ENCODE results near the gene RAP1GAP2.

DNA sequence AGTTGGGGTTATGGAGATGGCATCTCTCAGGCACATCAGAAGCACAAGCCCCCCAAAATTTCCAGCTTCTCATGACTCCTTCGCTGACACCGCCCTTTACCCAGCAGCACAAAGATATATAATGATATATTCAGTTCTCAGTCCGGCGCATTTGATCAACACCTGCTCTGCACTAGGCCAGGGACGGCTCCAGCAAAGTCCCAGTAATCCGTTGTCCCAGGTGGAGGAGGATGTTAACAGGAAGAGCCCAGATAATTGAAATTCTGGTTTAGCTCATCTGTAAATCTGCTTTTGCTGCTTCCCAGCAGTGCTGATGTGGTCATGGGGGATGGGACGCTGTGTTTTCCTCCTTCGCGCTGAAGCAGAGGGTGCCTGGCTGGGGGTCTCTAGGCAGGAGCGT, 135.6 kb downstream of the RAP1GAP2 start:
- TF ChIP-seq, protein P1, sequence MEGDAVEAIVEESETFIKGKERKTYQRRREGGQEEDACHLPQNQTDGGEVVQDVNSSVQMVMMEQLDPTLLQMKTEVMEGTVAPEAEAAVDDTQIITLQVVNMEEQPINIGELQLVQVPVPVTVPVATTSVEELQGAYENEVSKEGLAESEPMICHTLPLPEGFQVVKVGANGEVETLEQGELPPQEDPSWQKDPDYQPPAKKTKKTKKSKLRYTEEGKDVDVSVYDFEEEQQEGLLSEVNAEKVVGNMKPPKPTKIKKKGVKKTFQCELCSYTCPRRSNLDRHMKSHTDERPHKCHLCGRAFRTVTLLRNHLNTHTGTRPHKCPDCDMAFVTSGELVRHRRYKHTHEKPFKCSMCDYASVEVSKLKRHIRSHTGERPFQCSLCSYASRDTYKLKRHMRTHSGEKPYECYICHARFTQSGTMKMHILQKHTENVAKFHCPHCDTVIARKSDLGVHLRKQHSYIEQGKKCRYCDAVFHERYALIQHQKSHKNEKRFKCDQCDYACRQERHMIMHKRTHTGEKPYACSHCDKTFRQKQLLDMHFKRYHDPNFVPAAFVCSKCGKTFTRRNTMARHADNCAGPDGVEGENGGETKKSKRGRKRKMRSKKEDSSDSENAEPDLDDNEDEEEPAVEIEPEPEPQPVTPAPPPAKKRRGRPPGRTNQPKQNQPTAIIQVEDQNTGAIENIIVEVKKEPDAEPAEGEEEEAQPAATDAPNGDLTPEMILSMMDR (IDR thresholded peaks at IDR 0.05) = no peak
- TF ChIP-seq EZH2 (IDR thresholded peaks at IDR 0.05) = no peak

All from neural progenitor cell (in vitro differentiated cells).